ENCODE results near the gene SRSF9.

GRCh38 chr12:120432772-120433525 is 36.6 kb downstream of the SRSF9 start:
- TF ChIP-seq MAX (IDR thresholded peaks at IDR 0.05) (no peak), USF1 (IDR thresholded peaks at IDR 0.05) (no peak), TAF1 (IDR thresholded peaks at IDR 0.05; ENCODE audit: low read depth) (no peak)
